ENCODE data around the gene AHCY. TPM values are rescaled to one million over a fixed set of nuclear protein-coding genes. Genes with fewer than 3 reads are reported as not detected.
"Not testable (repeated sequence)": the region's sequence is repeated elsewhere in the genome, so short reads cannot be mapped to it uniquely, and the experiment has no call there.

The AHCY gene
- total RNA-seq, result 100 to 1,000 TPM; 162 to 170 TPM

GRCh38 chr20:34302723-34303533, at the start of gene AHCY:
TSS of gene AHCY (minus strand) at chr20:34303355. CDS start at chr20:34303270, 85 bp downstream.
- TF ChIP-seq CTCF (IDR thresholded peaks at IDR 0.05) (peak in 1 of 4 experiments; percentile 18), POLR2A (IDR thresholded peaks at IDR 0.05) (peak; percentile 80), POLR2AphosphoS5 (IDR thresholded peaks at IDR 0.05) (peak; percentile 95)
- peak within 1 kb of the TSS; percentile 84 to 92 for H3K4me3 ChIP-seq
- no peaks in the 10 kb centered on the region for H3K9me3 ChIP-seq
- peak within 1 kb of the TSS; percentile 91 to 94 for H3K27ac ChIP-seq
- no peaks in the 10 kb centered on the region for H3K36me3 ChIP-seq
- intact Hi-C loops (cut with DNase I), result loop anchor here (5.0 to 10.0 kb wide), 2 partner anchors 111 to 402 kb away; partner anchors contain the start of gene TP53INP2
- no peaks in the 10 kb centered on the region for H3K27me3 ChIP-seq (replicated peaks; ENCODE audit: insufficient read depth)
- peak; percentile 98 for DNase-seq (ENCODE audit: low spot score)
- WGBS, result under 1% methylated on average over 54 of the region's 79 CpGs
- H3K4me1 ChIP-seq (replicated peaks), result peaks cover 2% of the 10 kb centered on the region

GRCh38 chr20:34350095-34350494, 46.9 kb upstream of the AHCY start:
- Histone ChIP-seq H3K9me3 (no peaks in the 10 kb centered on the region), H3K4me3 (no peak overlapping the region), H3K36me3 (no peaks in the 10 kb centered on the region), H3K27ac (no peak overlapping the region), H3K4me1 (replicated peaks) (no peaks in the 10 kb centered on the region), H3K27me3 (replicated peaks; ENCODE audit: insufficient read depth) (no peaks in the 10 kb centered on the region)
- no peak for DNase-seq (ENCODE audit: low spot score)
- TF ChIP-seq POLR2AphosphoS5 (IDR thresholded peaks at IDR 0.05) (no peak), CTCF (IDR thresholded peaks at IDR 0.05) (no peak), POLR2A (IDR thresholded peaks at IDR 0.05) (no peak)
- WGBS, result 57% methylated on average over 3 of the region's 3 CpGs
- intact Hi-C loops (cut with DNase I), result no loop called here

GRCh38 chr20:34347571-34347970, 44.4 kb upstream of the AHCY start:
- no peak overlapping the region for H3K27ac ChIP-seq
- H3K36me3 ChIP-seq, result no peaks in the 10 kb centered on the region
- H3K9me3 ChIP-seq, result no peaks in the 10 kb centered on the region
- TF ChIP-seq POLR2AphosphoS5 (IDR thresholded peaks at IDR 0.05) (no peak), POLR2A (IDR thresholded peaks at IDR 0.05) (no peak), CTCF (IDR thresholded peaks at IDR 0.05) (no peak)
- no peak overlapping the region for H3K4me3 ChIP-seq
- H3K27me3 ChIP-seq (replicated peaks; ENCODE audit: insufficient read depth), result no peaks in the 10 kb centered on the region
- 87% methylated on average over 4 of the region's 4 CpGs for WGBS
- no peaks in the 10 kb centered on the region for H3K4me1 ChIP-seq (replicated peaks)
- no peak for DNase-seq (ENCODE audit: low spot score)
- intact Hi-C loops (cut with DNase I), result no loop called here

- intact Hi-C loops (cut with DNase I); H3K9me3 ChIP-seq; H3K27me3 ChIP-seq (replicated peaks; ENCODE audit: insufficient read depth); H3K36me3 ChIP-seq; DNase-seq (ENCODE audit: low spot score); H3K27ac ChIP-seq; H3K4me1 ChIP-seq (replicated peaks); H3K4me3 ChIP-seq: not testable (repeated sequence)
- 88% methylated on average over 9 of the region's 9 CpGs for WGBS
Measured at GRCh38 chr20:34346533-34346865, 43.3 kb upstream of the AHCY start.

GRCh38 chr20:34345839-34346532, 42.8 kb upstream of the AHCY start:
- intact Hi-C loops (cut with DNase I); H3K27me3 ChIP-seq (replicated peaks; ENCODE audit: insufficient read depth); H3K36me3 ChIP-seq; H3K9me3 ChIP-seq; H3K27ac ChIP-seq; DNase-seq (ENCODE audit: low spot score); H3K4me3 ChIP-seq; H3K4me1 ChIP-seq (replicated peaks): not testable (repeated sequence)
- WGBS, result 81% methylated on average over 9 of the region's 10 CpGs

GRCh38 chr20:34345402-34345736, 42.2 kb upstream of the AHCY start:
- intact Hi-C loops (cut with DNase I), result no loop called here
- Histone ChIP-seq H3K9me3 (no peaks in the 10 kb centered on the region), H3K36me3 (no peaks in the 10 kb centered on the region), H3K4me3 (no peak overlapping the region), H3K27me3 (replicated peaks; ENCODE audit: insufficient read depth) (no peaks in the 10 kb centered on the region), H3K27ac (no peak overlapping the region), H3K4me1 (replicated peaks) (no peaks in the 10 kb centered on the region)
- DNase-seq (ENCODE audit: low spot score), result no peak
- 89% methylated on average over 6 of the region's 6 CpGs for WGBS
- TF ChIP-seq POLR2AphosphoS5 (IDR thresholded peaks at IDR 0.05), result no peak

Measured in prostate gland (tissue), 2 donors.